Stomach (tissue), 9 donors: ENCODE data around the gene PLXNA2. TPM values are rescaled to one million over a fixed set of nuclear protein-coding genes. Genes with fewer than 3 reads are reported as not detected.
A peak's percentile ranks its signal among the peaks of the same experiment; 100 is the strongest.

ENCODE experiments used
- DNase-seq, 2 donors: peaks; one replicate each; pipeline versions ENCODE4 v3.0.0 to v3.0.0-alpha.2; 2013 to 2019
- H3K27ac ChIP-seq, 5 donors: fragments of 200-600 bp in 4 of 5; sonication (generic) in 4 of 5; one replicate each; pipeline ENCODE4 v1.5.1; 2013 to 2019; ENCODE audit warnings: mild to moderate bottlenecking in 1 of 5, moderate library complexity in 1 of 5
- H3K27me3 ChIP-seq, 3 donors: fragments of 200-600 bp; sonication (generic); one replicate each; pipeline ENCODE4 v1.5.1; 2017 to 2019; ENCODE audit warnings: mixed run types in 1 of 3
- H3K36me3 ChIP-seq, 4 donors: fragments of 200-600 bp; sonication (generic); 1 replicate in 3 of 4; 2 replicates in 1 of 4; pipeline ENCODE4 v1.5.1; 2016 to 2019
- H3K4me1 ChIP-seq, 4 donors: fragments of 200-600 bp; sonication (generic); one replicate each; pipeline ENCODE4 v1.5.1; 2016 to 2019
- H3K4me3 ChIP-seq, 4 donors: fragments of 200-600 bp; sonication (generic) in 3 of 4; one replicate each; pipeline ENCODE4 v1.5.1; 2016 to 2019; ENCODE audit warnings: mild to moderate bottlenecking in 1 of 4
- H3K9me3 ChIP-seq, 4 donors: fragments of 200-600 bp; sonication (generic); one replicate each; pipeline ENCODE4 v1.5.1; 2016 to 2019
- EP300 ChIP-seq: sonication (generic); formaldehyde crosslinking; IDR thresholded peaks from one replicate; pipeline ENCODE4 v1.6.1; 2017; ENCODE audit warnings: antibody characterized with exemption
- POLR2A ChIP-seq, 4 donors: fragments of 450-650 bp; IDR thresholded peaks; one replicate each; pipeline ENCODE4 v1.6.1; 2016; ENCODE audit warnings: antibody characterized with exemption in 4 of 4, control low read depth in 2 of 4, mild to moderate bottlenecking in 1 of 4, moderate library complexity in 1 of 4
- POLR2AphosphoS5 ChIP-seq, 3 donors: sonication (generic); formaldehyde crosslinking; IDR thresholded peaks; one replicate each; pipeline ENCODE4 v1.6.1; 2016; ENCODE audit warnings: antibody characterized with exemption in 3 of 3
- WGBS, 5 donors: extraction: QIAGEN DNeasy Blood & Tissue Kit in 3 of 5; methylation state at CpG; one replicate each; pipeline versions ENCODE4 v1.1.5 to v1.1.7; 2013 to 2018; 5-methylcytosine and 5-hydroxymethylcytosine counted together
- intact Hi-C: fragments of 100-400 bp; cut with DNase I; formaldehyde crosslinking; loops from one replicate; pipeline ENCODE4 v1.15.1; 2023; ENCODE audit warnings: low total_unique reads
- polyA plus RNA-seq, 3 donors: library from polyadenylated mRNA; stranded (reverse); fragments of 200-250 nt; gene quantifications; one replicate each; pipeline ENCODE4 v1.2.3, GENCODE V29; 2013
- total RNA-seq, 5 donors: library from RNA; depleted of rRNA; stranded (reverse); fragments of >200 nt; gene quantifications; one replicate each; pipeline versions ENCODE4 v1.1.0 to v1.2.3, GENCODE V29; 2014 to 2016
- TF ChIP-seq, protein P1 (sequence below), 7 experiments: fragments of 450-650 bp in 4 of 7; fragments of 200-600 bp in 3 of 7; sonication (generic) in 3 of 7; IDR thresholded peaks; one replicate each; pipeline ENCODE4 v1.5.1; 2016 to 2019; ENCODE audit warnings: antibody characterized with exemption in 7 of 7, control low read depth in 2 of 7, mild to moderate bottlenecking in 1 of 7
- donor health status: healthy with polysubstance abuse.
- donor health status: Bipolar disorder and iron deficiency.
- donor health status: healthy.

PLXNA2 gene
- total and polyA plus RNA-seq, 8 donors, result 2.7 to 185 (median 28.7) TPM

DNA sequence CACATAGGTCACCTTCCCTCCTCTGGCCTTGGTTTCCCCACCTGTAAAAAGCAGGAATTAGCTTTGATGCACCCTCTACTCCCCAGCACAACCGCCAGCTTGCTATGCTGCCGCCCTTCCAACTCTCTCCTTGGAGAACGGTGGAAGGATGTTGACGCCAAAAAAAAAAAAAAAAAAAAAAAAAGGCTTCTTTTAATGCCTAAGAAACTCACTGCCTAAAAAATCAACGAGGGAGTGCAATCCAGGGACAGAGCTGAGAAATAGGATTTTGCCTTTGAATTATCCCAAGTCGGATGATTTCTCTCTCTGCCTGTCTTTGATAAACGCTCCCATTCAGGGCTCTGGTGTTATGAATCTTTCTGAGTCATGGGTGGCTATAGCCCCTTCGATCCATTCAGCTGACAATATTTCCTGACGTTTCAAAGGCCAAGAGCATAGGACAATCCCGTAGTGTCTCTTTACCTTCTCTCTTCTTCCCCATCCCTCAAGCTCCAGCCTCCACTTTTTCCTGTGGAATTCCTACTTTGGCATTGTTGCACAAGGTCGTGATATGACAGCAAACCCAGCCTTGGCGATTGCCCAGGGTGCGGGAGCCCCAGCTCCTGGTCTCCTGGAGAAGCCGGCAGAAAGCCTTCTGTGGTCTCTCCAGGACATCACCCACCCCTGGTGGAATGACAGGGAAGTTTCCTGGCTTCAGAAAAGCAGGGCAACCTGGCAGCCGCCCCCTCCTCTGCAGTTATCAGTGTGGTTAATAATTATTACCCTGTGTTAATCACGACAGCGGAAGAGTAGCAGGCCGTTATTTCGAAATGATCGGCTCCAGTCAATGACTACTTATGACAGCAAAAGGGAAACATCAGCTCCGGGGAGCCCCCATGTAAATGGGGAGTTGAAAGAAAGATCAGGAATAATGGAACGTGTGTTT is 8.0 kb upstream of the PLXNA2 start:
- peak in 1 of 2 donors; percentile 69 for DNase-seq
- Histone ChIP-seq H3K9me3 (no peaks in the 10 kb centered on the region), H3K36me3 (no peaks in the 10 kb centered on the region), H3K4me1 (peaks cover 0 to 29% (median 17%) of the 10 kb centered on the region in 4 donors), H3K27me3 (no peaks in the 10 kb centered on the region), H3K27ac (no peak overlapping the region), H3K4me3 (no peak overlapping the region)
- intact Hi-C loops, result no loop called here
- TF ChIP-seq EP300, result no peak
- TF ChIP-seq POLR2AphosphoS5 (IDR thresholded peaks at IDR 0.05), result peak in 1 of 3 donors; percentile 4
- TF ChIP-seq, protein P1, sequence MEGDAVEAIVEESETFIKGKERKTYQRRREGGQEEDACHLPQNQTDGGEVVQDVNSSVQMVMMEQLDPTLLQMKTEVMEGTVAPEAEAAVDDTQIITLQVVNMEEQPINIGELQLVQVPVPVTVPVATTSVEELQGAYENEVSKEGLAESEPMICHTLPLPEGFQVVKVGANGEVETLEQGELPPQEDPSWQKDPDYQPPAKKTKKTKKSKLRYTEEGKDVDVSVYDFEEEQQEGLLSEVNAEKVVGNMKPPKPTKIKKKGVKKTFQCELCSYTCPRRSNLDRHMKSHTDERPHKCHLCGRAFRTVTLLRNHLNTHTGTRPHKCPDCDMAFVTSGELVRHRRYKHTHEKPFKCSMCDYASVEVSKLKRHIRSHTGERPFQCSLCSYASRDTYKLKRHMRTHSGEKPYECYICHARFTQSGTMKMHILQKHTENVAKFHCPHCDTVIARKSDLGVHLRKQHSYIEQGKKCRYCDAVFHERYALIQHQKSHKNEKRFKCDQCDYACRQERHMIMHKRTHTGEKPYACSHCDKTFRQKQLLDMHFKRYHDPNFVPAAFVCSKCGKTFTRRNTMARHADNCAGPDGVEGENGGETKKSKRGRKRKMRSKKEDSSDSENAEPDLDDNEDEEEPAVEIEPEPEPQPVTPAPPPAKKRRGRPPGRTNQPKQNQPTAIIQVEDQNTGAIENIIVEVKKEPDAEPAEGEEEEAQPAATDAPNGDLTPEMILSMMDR (IDR thresholded peaks at IDR 0.05), result peak in 1 of 7 experiments; percentile 28
- WGBS, 5 donors, result 35 to 48% (median 46%) methylated on average over 22 of the region's 22 CpGs

DNA sequence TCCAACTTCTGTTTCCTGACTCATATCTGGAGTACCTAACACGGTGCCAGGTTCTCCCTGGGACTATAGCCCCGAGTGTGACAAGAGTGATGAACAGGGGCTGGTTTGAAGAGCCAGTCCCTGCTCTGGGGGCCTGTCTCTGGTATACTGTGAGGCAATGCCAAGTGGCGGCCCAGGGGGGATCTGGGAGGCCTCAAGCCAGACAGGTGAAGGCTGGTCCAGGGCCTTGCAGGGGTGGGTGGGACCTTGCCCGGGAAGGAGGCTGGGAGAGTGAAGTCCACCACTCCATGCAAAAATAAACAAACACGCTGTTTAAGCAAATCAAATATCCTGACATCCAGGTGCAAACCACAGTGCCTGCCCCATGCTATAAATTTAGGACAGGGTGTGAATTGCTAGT is 6.8 kb upstream of the PLXNA2 start:
- TF ChIP-seq POLR2A (IDR thresholded peaks at IDR 0.05), result no peak
- TF ChIP-seq, protein P1 (IDR thresholded peaks at IDR 0.05), result no peak
- TF ChIP-seq EP300, result no peak
- TF ChIP-seq POLR2AphosphoS5 (IDR thresholded peaks at IDR 0.05), result no peak
- intact Hi-C loops, result no loop called here
- Histone ChIP-seq H3K9me3 (no peaks in the 10 kb centered on the region), H3K27ac (no peak overlapping the region), H3K4me3 (no peak overlapping the region), H3K4me1 (peaks cover 0 to 29% (median 17%) of the 10 kb centered on the region in 4 donors), H3K27me3 (no peaks in the 10 kb centered on the region), H3K36me3 (no peaks in the 10 kb centered on the region)
- 49 to 64% (median 55%) methylated on average over 5 of the region's 5 CpGs for WGBS, 5 donors
- DNase-seq, result no peak

DNA sequence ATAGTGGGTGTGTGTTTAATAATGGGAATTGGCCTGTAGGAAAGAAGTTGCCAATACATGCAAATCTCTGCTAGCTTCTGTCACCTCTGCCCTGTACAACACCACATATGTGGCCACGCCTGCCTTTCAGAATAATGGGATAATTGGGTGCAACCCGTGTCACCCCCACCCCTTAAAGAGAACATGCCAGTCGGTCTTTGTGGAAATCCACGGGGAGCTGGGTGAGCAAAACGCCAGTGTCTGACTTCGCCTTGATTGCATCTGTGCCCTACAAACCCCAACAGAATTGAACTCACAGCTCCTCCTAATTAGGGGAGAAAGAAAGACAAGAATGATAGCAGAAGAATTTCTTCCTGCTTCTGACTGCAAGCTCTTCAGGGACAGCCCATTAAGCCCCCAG is 6.4 kb upstream of the PLXNA2 start:
- no peak for TF ChIP-seq POLR2A (IDR thresholded peaks at IDR 0.05)
- no peak for TF ChIP-seq EP300
- TF ChIP-seq POLR2AphosphoS5 (IDR thresholded peaks at IDR 0.05), result no peak
- TF ChIP-seq, protein P1 (IDR thresholded peaks at IDR 0.05), result no peak
- Histone ChIP-seq H3K36me3 (no peaks in the 10 kb centered on the region), H3K4me3 (no peak overlapping the region), H3K9me3 (no peaks in the 10 kb centered on the region), H3K4me1 (peaks cover 0 to 30% (median 17%) of the 10 kb centered on the region in 4 donors), H3K27ac (no peak overlapping the region), H3K27me3 (no peaks in the 10 kb centered on the region)
- intact Hi-C loops, result no loop called here
- WGBS, 5 donors, result 53 to 72% (median 63%) methylated on average over 6 of the region's 6 CpGs
- DNase-seq, result no peak

DNA sequence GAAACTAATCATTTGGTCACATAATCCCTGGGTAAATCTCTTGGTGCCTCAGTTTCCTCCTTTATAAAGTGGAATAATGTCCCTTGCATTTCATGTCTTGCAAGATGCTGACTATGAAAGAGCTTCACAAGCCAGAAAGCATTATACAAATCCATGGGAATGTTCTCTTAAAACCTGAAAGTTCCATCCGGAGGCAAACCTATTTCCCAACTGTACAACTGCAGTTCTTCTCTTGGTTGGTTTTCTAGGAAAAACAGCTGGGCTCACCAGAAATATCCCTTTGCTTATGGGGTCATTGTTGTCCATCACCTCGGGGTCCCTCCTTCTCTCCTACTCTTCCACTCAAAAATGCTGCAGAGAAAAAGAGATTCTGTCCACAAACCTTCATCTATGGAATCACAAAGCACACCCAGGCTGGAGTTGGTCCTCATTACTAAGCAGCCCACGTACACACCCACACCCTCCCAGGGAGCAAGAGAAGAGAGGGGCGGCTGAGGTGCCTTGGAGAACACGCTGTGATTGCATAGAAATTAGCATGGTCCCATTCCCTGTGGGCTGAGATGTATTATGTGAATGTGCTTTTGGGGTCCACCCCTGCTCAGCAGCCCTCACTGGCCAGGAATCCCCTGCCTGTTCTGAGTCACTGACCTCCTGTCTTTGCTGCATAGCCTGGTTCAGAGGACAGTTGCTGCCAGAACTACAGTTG is 5.0 kb upstream of the PLXNA2 start:
- 76 to 89% (median 80%) methylated on average over 5 of the region's 5 CpGs for WGBS, 5 donors
- TF ChIP-seq EP300 (no peak), POLR2A (IDR thresholded peaks at IDR 0.05) (no peak), POLR2AphosphoS5 (IDR thresholded peaks at IDR 0.05) (no peak)
- TF ChIP-seq, protein P1 (IDR thresholded peaks at IDR 0.05), result no peak
- DNase-seq, result no peak
- Histone ChIP-seq H3K4me3 (no peak overlapping the region), H3K27me3 (no peaks in the 10 kb centered on the region), H3K4me1 (peaks cover 12 to 43% (median 31%) of the 10 kb centered on the region in 4 donors), H3K27ac (no peak overlapping the region), H3K9me3 (no peaks in the 10 kb centered on the region), H3K36me3 (no peaks in the 10 kb centered on the region)
- intact Hi-C loops, result loop anchor here (10.0 kb wide), 1 partner anchor 114 kb away; no protein-coding TSS in a partner anchor
